LoVo (cell line): Measurements from ENCODE around the gene KDM4D.
A peak's percentile ranks its signal among the peaks of the same experiment; 100 is the strongest.
"Not testable (repeated sequence)": the region's sequence is repeated elsewhere in the genome, so short reads cannot be mapped to it uniquely, and the experiment has no call there.

Source experiments
- DNase-seq: peaks from one replicate; pipeline ENCODE4 v3.0.0-alpha.2; 2016; ENCODE audit warnings: low spot score

Gene KDM4D

GRCh38 chr11:94973099-94973968 is at the start of gene KDM4D, which contains the start of gene CWC15:
KDM4D (plus strand) TSS chr11:94973709; CDS start chr11:94997373, 23,664 bp downstream.
CWC15 (minus strand) TSS chr11:94973556; CDS start chr11:94972185, 1,371 bp downstream.
- peak; percentile 94 for DNase-seq

DNA sequence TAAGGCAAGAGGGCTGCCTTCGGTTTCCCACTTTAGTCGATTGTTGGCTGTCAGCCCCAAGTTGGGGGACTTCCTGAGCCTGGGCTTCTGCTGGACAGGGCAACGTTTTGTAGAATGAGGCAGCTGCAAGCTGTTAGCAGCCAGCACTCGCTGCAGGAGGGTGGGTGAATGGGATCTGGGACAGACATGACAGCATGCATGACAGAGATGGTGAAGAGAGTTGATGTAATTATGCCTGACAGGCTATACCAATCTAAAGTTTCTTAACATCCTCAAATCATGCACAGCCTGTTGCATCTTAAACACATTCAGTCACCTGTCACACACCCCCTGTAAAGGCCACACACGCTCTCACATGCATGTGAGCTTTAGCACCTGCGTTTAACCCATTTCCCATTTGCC is 49.3 kb upstream of the KDM4D start:
- DNase-seq: no peak

- DNase-seq: no peak
Measured at GRCh38 chr11:94924612-94925011, 48.9 kb upstream of the KDM4D start.

DNA sequence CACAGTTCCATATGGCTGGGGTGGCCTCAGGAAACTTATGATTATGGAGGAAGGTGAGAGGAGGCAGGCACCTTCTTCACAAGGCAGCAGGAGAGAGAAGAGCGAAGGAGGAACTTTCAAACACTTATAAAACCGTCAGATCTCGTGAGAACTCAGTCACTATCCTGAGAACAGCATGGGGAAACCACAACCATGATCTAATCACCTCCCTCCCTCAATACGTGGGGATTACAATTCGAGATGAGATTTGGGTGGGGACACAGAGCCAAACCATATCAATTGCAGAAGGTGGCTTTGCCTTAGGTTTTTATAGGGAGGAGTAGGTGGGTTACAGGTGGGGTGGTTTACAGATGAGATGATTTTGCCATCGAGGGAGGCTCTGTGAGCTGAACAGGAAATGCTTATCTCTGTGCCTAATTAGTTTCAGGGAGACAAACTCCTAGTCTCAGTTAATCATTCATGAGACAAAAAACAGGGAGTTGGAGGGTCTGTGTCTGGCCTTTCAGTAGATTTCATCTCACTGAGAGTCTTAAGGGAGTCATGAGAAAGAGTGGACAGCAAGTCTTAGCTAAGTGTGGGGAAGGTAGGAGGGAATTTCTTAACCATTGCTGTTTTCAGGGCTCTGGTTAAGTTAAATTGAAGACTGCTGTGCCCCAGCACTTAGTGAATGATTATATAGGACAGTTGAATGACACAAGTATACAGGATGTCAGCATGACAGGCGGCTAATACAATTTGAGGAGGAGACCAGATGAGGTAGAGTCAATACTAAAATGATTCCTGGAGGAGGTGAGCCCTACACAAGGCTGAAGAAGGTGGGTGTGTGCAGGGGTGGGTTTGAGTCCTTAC is 47.9 kb upstream of the KDM4D start:
- DNase-seq: no peak

DNA sequence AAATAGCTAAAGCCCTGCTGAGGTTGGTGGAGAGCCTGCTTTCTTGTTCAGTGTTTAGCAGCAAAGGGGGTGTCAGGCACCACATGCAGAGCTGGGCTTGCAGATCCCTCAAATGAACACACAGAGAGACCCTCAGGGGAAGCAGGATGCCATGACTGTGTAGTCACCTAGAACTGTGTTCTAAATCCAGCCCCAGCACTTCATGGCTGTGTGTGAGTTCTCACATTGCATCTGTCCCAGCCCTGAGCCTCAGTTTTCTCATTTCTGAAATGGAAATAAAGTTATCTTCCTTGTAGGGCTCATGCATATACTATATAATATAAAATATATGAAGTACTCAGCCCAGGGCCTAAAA is 47.3 kb upstream of the KDM4D start:
- no peak for DNase-seq

DNA sequence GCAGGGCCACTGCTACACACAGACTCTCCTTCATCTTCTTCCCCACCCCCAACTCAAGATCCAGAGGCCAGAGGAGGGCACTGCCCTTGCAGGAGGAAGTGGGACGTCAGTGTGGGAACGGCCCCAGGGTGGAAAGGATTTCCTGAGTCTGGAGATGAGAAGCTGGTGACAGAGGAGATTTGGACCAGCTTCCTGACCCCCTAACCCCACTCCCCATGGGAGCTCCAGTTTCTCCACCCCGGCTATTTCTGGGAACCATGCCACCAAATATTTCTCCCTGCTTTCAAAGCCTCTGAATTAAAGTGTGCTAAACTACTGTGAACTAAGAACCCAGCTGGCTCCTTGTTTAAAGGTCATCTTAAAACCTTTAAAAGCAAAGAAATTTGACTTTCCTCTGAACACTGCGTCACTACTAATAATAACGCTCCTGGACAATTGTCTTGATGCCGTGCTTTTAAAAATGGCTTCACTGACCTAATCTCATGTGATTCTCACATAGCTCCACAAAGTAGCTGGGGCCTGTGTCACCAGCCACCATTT is 46.7 kb upstream of the KDM4D start:
- DNase-seq: no peak

GRCh38 chr11:94928117-94928990 is 45.2 kb upstream of the KDM4D start:
- DNase-seq: no peak

- not testable (repeated sequence) for DNase-seq
Measured at GRCh38 chr11:94932072-94932471, 41.4 kb upstream of the KDM4D start.

DNA sequence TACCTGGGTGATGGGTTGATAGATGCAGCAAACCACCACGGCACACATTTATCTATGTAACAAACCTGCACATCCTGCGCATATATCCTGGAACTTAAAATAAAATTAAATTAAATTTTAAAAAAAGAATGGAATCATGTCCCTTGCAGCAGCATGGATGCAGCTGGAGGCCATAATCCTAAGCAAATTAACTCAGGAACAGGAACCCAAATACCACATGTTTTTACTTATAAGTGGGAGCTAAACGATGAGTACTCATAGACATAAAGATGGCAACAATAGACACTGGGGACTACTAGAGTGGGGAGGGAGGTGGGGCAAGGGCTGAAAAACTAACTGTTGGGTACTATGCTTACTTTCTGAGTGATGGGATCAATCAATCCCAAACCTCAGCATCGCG is 41.0 kb upstream of the KDM4D start:
- DNase-seq: no peak

DNA sequence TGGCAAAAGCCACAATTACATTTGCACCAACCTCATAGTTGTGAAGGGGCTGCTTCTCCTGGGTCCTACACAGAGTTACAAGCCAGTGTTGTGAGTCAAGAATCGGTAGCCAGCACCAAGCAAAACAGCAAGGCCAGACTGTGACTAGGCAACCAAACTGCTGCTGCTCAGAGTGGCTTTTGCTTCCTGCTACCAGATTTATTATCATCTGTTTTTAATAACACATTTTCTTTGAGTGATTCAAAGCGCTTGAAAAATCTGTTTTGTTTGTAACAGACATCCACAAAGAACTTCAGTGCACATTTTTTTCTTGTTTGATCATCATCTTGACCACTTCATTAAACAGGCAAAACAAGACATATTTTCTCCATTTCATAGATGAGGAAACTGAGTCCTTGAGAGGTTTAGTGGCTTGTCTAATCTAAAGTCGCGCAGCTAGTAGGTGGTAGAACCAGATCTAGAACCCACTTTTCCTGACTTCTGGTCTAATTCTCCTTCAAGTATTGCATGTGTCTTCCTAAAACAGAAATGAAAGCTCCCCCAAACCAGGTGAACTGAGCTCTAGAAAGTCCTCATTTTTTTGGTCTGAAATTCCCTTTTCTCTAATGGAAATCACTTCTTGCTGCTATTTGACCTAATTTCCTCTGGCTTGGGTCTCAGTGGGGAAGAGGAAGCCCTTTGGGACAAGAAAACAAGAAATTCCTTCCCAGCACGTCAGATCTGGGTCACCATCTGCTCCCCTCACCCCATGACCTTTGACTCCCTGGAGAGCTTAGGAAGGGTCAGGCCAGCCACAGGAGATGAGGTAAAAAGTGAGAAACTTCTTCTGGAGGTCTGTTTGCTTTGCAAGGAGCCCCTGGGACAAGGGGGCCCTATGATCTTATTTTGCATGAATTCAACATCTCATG is 40.0 kb upstream of the KDM4D start:
- DNase-seq: no peak

- DNase-seq: no peak
Measured at GRCh38 chr11:94934362-94934761, 39.1 kb upstream of the KDM4D start.

DNA sequence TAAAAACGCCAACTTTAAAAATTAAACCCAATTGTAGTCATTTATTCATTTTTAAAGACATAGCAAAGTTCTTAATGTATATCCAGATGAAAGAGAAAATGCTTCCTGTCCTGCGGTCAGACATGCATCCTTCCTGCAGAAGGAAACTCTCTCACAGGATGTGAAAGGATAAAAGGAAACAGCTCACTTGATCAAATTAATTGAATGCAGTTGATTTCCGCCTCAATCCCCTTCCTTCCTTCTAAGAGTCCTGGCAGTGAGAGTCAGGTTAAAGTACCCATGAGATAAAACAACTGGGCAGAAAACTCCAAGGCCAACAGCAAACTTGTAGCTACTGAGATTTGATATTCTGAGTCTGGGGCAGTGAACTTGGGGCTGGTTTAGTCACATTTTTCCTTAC is 38.7 kb upstream of the KDM4D start:
- no peak for DNase-seq

GRCh38 chr11:94938095-94939055 is 35.1 kb upstream of the KDM4D start:
- no peak for DNase-seq

DNA sequence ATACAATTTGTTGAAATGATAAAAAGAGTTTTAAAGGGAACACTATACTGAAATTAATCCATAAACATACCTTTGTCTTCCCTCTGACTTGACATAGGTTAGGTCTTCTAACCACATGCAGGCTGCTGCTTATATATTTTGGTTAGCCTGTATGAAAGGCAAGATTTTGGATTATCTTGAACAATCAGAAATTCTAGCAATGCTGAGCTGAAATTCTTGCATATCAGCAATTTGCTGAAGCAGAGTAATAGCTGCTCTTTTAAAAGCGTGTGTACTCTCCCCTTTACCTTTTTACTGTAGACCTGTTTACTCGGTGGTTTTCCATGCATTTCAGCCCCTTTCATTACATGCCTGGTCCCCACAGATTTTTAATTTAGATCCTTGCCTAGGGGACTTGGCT is 34.2 kb upstream of the KDM4D start:
- DNase-seq: no peak

GRCh38 chr11:94941131-94941530 is 32.4 kb upstream of the KDM4D start:
- no peak for DNase-seq

- no peak for DNase-seq
Measured at GRCh38 chr11:94946812-94947211, 26.7 kb upstream of the KDM4D start.

- no peak for DNase-seq
Measured at GRCh38 chr11:94948070-94948617, 25.4 kb upstream of the KDM4D start.

GRCh38 chr11:94954753-94955152 is 18.8 kb upstream of the KDM4D start:
- no peak for DNase-seq

DNA sequence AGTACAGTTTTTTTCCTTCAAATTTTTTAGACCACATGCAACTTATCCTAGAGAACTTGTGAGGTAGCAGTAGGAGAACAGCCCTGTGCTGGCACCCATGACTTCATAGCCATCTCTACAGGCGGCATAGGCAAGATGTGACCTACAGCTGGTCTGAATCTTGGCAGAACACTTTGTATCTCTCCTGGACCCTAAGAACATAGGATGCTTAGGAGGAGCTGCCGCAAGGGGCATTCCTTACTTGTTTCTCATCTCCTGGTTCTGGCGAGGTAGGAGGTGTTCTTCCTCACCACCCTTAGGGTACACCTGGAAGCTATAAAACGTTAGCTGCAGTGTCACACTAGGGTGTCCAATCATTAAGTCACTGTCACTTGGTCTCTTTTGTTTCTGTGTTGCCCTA is 16.5 kb upstream of the KDM4D start:
- DNase-seq: no peak
